GM21423 (cell line): ENCODE measurements around the gene PHLPP1.
A peak's percentile ranks its signal among the peaks of the same experiment; 100 is the strongest.

Experiments
- ATAC-seq: cut with Tn5 transposase; IDR thresholded peaks from one replicate; pipeline ENCODE4 v1.9.1; 2021; ENCODE audit warnings: mild to moderate bottlenecking, moderate library complexity; ENCODE audit not compliant: unreplicated experiment

Gene PHLPP1

GRCh38 chr18:62933261-62933887 lies 218.0 kb downstream of the PHLPP1 start:
- ATAC-seq: no peak

- no peak for ATAC-seq
Measured at GRCh38 chr18:62935994-62936393, 220.7 kb downstream of the PHLPP1 start.

- no peak for ATAC-seq
Measured at GRCh38 chr18:62937065-62937464, 221.7 kb downstream of the PHLPP1 start.

GRCh38 chr18:62938006-62938405 lies 222.7 kb downstream of the PHLPP1 start:
- ATAC-seq: no peak

- ATAC-seq: peak; percentile 78
Measured at GRCh38 chr18:62938487-62938886, 223.1 kb downstream of the PHLPP1 start.

- no peak for ATAC-seq
Measured at GRCh38 chr18:62939433-62939832, 224.1 kb downstream of the PHLPP1 start.

GRCh38 chr18:62939926-62940325 lies 224.6 kb downstream of the PHLPP1 start:
- no peak for ATAC-seq

- no peak for ATAC-seq
Measured at GRCh38 chr18:62942578-62942977, 227.2 kb downstream of the PHLPP1 start.

GRCh38 chr18:62944454-62944853 lies 229.1 kb downstream of the PHLPP1 start:
- ATAC-seq: no peak

GRCh38 chr18:62948788-62949187 lies 233.4 kb downstream of the PHLPP1 start:
- ATAC-seq: no peak

- no peak for ATAC-seq
Measured at GRCh38 chr18:62950246-62950645, 234.9 kb downstream of the PHLPP1 start.

GRCh38 chr18:62952807-62953206 lies 237.5 kb downstream of the PHLPP1 start:
- ATAC-seq: no peak

- ATAC-seq: no peak
Measured at GRCh38 chr18:62953663-62954062, 238.3 kb downstream of the PHLPP1 start.

- no peak for ATAC-seq
Measured at GRCh38 chr18:62954366-62954765, 239.0 kb downstream of the PHLPP1 start.

GRCh38 chr18:62957885-62958472 lies 242.6 kb downstream of the PHLPP1 start:
- peak; percentile 59 for ATAC-seq

- no peak for ATAC-seq
Measured at GRCh38 chr18:62959481-62959880, 244.1 kb downstream of the PHLPP1 start.

- ATAC-seq: no peak
Measured at GRCh38 chr18:62963507-62963906, 248.2 kb downstream of the PHLPP1 start.

GRCh38 chr18:62964432-62964831 lies 249.1 kb downstream of the PHLPP1 start:
- no peak for ATAC-seq

- ATAC-seq: no peak
Measured at GRCh38 chr18:62967089-62967488, 251.7 kb downstream of the PHLPP1 start.

GRCh38 chr18:62973689-62974088 lies 258.3 kb downstream of the PHLPP1 start:
- no peak for ATAC-seq

GRCh38 chr18:62974388-62974787 lies 259.0 kb downstream of the PHLPP1 start:
- no peak for ATAC-seq

GRCh38 chr18:62974928-62975675 lies 259.8 kb downstream of the PHLPP1 start:
- no peak for ATAC-seq
